ENCODE results near the gene APLP2. TPM values are rescaled to one million over a fixed set of nuclear protein-coding genes. Genes with fewer than 3 reads are reported as not detected.

APLP2 gene
- total RNA-seq, 3 donors from 2014 or later (not counting 1 experiment from before 2014, with no cell fraction given): 99.8 to 119 (median 116) TPM

DNA sequence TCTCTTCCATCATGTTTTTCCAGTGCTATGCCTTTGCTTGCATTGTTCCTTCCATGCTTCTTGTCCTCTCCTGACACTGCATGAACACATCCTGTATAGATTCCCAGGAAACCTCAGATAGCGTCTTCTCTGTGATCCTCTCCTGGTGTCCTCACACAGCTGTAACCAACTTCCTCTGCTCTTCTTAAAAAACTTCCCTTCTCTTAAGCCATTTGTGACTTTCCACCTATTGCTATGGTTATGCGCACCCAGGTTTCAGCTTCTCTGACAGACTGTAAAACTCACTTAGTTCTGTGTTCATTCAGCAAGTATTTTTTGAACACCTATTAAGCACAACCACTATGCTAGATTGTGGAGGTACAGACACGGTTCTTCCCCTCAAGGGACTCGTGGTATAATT, 5.1 kb upstream of the APLP2 start:
- Mint-ChIP-seq H3K4me3 (no peak overlapping the region), H3K9me3 (no peaks in the 10 kb centered on the region), H3K36me3 (no peaks in the 10 kb centered on the region), H3K27ac (no peak overlapping the region), H3K27me3 (ENCODE audit: low read depth in 2 of 2) (peaks cover 16 to 27% of the 10 kb centered on the region in 2 donors), H3K4me1 (peaks cover 11 to 15% of the 10 kb centered on the region in 2 donors)
- Histone ChIP-seq H3K4me3 (ENCODE audit: low read length) (no peak overlapping the region), H3K9me3 (ENCODE audit: control insufficient read depth, insufficient read depth, low read length) (no peaks in the 10 kb centered on the region), H3K36me3 (ENCODE audit: control insufficient read depth, insufficient read depth, low read length) (no peaks in the 10 kb centered on the region), H3K27ac (ENCODE audit: low read length) (no peak overlapping the region), H3K4me1 (ENCODE audit: control insufficient read depth, insufficient read depth, low read length) (peaks cover 8% of the 10 kb centered on the region), H3K27me3 (ENCODE audit: control insufficient read depth, insufficient read depth, low read length) (peaks cover 3% of the 10 kb centered on the region)
- intact Hi-C loops (cut with micrococcal nuclease): loop anchor here (10.0 kb wide), 2 partner anchors 140 to 170 kb away; partner anchors contain the start of gene NFRKB
- 53% methylated on average over 1 of the region's 4 CpGs for WGBS (ENCODE audit: insufficient coverage)
- no peak for ATAC-seq
- TF ChIP-seq, protein P1, sequence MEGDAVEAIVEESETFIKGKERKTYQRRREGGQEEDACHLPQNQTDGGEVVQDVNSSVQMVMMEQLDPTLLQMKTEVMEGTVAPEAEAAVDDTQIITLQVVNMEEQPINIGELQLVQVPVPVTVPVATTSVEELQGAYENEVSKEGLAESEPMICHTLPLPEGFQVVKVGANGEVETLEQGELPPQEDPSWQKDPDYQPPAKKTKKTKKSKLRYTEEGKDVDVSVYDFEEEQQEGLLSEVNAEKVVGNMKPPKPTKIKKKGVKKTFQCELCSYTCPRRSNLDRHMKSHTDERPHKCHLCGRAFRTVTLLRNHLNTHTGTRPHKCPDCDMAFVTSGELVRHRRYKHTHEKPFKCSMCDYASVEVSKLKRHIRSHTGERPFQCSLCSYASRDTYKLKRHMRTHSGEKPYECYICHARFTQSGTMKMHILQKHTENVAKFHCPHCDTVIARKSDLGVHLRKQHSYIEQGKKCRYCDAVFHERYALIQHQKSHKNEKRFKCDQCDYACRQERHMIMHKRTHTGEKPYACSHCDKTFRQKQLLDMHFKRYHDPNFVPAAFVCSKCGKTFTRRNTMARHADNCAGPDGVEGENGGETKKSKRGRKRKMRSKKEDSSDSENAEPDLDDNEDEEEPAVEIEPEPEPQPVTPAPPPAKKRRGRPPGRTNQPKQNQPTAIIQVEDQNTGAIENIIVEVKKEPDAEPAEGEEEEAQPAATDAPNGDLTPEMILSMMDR (IDR thresholded peaks at IDR 0.05): no peak
- no peak for DNase-seq

DNA sequence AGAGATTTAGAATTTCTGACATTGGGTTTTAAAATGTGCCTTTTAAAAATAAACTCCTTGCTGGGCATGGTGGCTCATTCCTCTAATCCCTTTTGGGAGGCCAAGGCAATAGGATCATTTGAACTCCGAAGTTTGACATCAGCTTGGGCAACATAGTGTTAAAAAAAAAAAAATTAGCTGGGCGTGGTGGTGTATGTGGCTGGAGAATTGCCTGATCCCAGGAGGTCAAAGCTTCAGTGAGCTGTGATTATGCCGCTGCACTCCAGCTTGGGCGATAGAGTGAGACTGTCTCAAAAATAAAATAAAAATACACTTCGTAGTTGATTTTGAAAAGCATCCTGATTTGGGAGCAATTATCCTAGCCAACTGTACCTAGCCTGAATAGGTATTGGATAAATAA, 3.4 kb upstream of the APLP2 start:
- Mint-ChIP-seq H3K4me1 (peaks cover 17 to 27% of the 10 kb centered on the region in 2 donors), H3K9me3 (no peaks in the 10 kb centered on the region), H3K36me3 (no peaks in the 10 kb centered on the region), H3K27me3 (ENCODE audit: low read depth in 2 of 2) (peaks cover 12 to 17% of the 10 kb centered on the region in 2 donors), H3K4me3 (no peak overlapping the region), H3K27ac (no peak overlapping the region)
- no peak overlapping the region for H3K27ac ChIP-seq (ENCODE audit: low read length)
- ATAC-seq (no peak), DNase-seq (no peak)
- WGBS (ENCODE audit: insufficient coverage): 76% methylated on average over 5 of the region's 5 CpGs
- H3K4me3 ChIP-seq (ENCODE audit: low read length): no peak overlapping the region
- H3K9me3 ChIP-seq (ENCODE audit: control insufficient read depth, insufficient read depth, low read length): no peaks in the 10 kb centered on the region
- H3K36me3 ChIP-seq (ENCODE audit: control insufficient read depth, insufficient read depth, low read length): no peaks in the 10 kb centered on the region
- TF ChIP-seq, protein P1 (IDR thresholded peaks at IDR 0.05): no peak
- peaks cover 8% of the 10 kb centered on the region for H3K4me1 ChIP-seq (ENCODE audit: control insufficient read depth, insufficient read depth, low read length)
- intact Hi-C loops (cut with micrococcal nuclease): loop anchor here (10.0 kb wide), 2 partner anchors 142 to 172 kb away; partner anchors contain the start of gene NFRKB
- H3K27me3 ChIP-seq (ENCODE audit: control insufficient read depth, insufficient read depth, low read length): peaks cover 3% of the 10 kb centered on the region

- H3K4me1 ChIP-seq (ENCODE audit: control insufficient read depth, insufficient read depth, low read length): peaks cover 11% of the 10 kb centered on the region
- Mint-ChIP-seq H3K27me3 (ENCODE audit: low read depth in 2 of 2) (peaks cover 11 to 14% of the 10 kb centered on the region in 2 donors), H3K4me1 (peaks cover 27 to 37% of the 10 kb centered on the region in 2 donors), H3K9me3 (no peaks in the 10 kb centered on the region), H3K4me3 (peak overlapping the region; percentile 98), H3K36me3 (no peaks in the 10 kb centered on the region), H3K27ac (peak overlapping the region; percentile 91 to 98)
- intact Hi-C loops (cut with micrococcal nuclease): loop anchor here (10.0 kb wide), 2 partner anchors 144 to 174 kb away; partner anchors contain the start of gene NFRKB
- ATAC-seq (no peak), DNase-seq (no peak)
- H3K36me3 ChIP-seq (ENCODE audit: control insufficient read depth, insufficient read depth, low read length): no peaks in the 10 kb centered on the region
- H3K27me3 ChIP-seq (ENCODE audit: control insufficient read depth, insufficient read depth, low read length): peaks cover 3% of the 10 kb centered on the region
- H3K4me3 ChIP-seq (ENCODE audit: low read length): peak overlapping the region; percentile 82
- no peaks in the 10 kb centered on the region for H3K9me3 ChIP-seq (ENCODE audit: control insufficient read depth, insufficient read depth, low read length)
- WGBS (ENCODE audit: insufficient coverage): 64% methylated on average over 18 of the region's 18 CpGs
- TF ChIP-seq, protein P1 (IDR thresholded peaks at IDR 0.05): no peak
- H3K27ac ChIP-seq (ENCODE audit: low read length): peak overlapping the region; percentile 77
Measured at GRCh38 chr11:130068546-130068985, 1.1 kb upstream of the APLP2 start.

Data from natural killer cell (primary cell).